Endodermal cell (in vitro differentiated cells): ENCODE data around the gene ZNF23. TPM values are rescaled to one million over a fixed set of nuclear protein-coding genes. Genes with fewer than 3 reads are reported as not detected.
A peak's percentile ranks its signal among the peaks of the same experiment; 100 is the strongest.

Experiments used
- DNase-seq: peaks from one replicate; pipeline ENCODE4 v3.0.0-alpha.2; 2017
- H3K27ac ChIP-seq: 2 replicates; pipeline ENCODE4 v1.5.1; 2013; ENCODE audit warnings: mild to moderate bottlenecking, low read depth, low read length, moderate library complexity
- H3K27me3 ChIP-seq: 2 replicates; pipeline ENCODE4 v1.6.1; 2013; ENCODE audit warnings: mild to moderate bottlenecking, low read length, moderate library complexity; ENCODE audit not compliant: insufficient read depth, control insufficient read depth, poor library complexity, severe bottlenecking
- H3K36me3 ChIP-seq: 2 replicates; pipeline ENCODE4 v1.7.0; 2013; ENCODE audit warnings: mild to moderate bottlenecking, low read length, moderate library complexity; ENCODE audit not compliant: control insufficient read depth, insufficient read depth
- H3K4me1 ChIP-seq: one replicate; pipeline ENCODE4 v1.7.0; 2013; ENCODE audit warnings: low read length; ENCODE audit not compliant: control insufficient read depth, insufficient read depth
- H3K4me3 ChIP-seq: 2 replicates; pipeline ENCODE4 v1.5.1; 2013; ENCODE audit warnings: mild to moderate bottlenecking, low read length, moderate library complexity
- H3K9ac ChIP-seq: 2 replicates; pipeline ENCODE4 v1.6.1; 2013; ENCODE audit warnings: mild to moderate bottlenecking, low read length, moderate library complexity; ENCODE audit not compliant: poor library complexity, severe bottlenecking; ENCODE audit errors: extremely low read depth
- H3K9me3 ChIP-seq: 2 replicates; pipeline ENCODE4 v1.6.1; 2013; ENCODE audit warnings: mild to moderate bottlenecking, low read length, moderate library complexity; ENCODE audit not compliant: control insufficient read depth
- H3K27ac Mint-ChIP-seq: 2 replicates; pipeline ENCODE4 v1.8.0; 2020; ENCODE audit warnings: mixed read lengths
- H3K27me3 Mint-ChIP-seq: 2 replicates; pipeline ENCODE4 v1.8.0; 2021; ENCODE audit warnings: mild to moderate bottlenecking, mixed read lengths; ENCODE audit not compliant: insufficient read depth
- H3K36me3 Mint-ChIP-seq: 2 replicates; pipeline ENCODE4 v1.8.0; 2020; ENCODE audit warnings: low read depth, mixed read lengths
- H3K4me1 Mint-ChIP-seq: 2 replicates; pipeline ENCODE4 v1.8.0; 2020; ENCODE audit warnings: mixed read lengths
- H3K4me3 Mint-ChIP-seq: 2 replicates; pipeline ENCODE4 v1.8.0; 2020; ENCODE audit warnings: mild to moderate bottlenecking, moderate library complexity, mixed read lengths
- H3K9me3 Mint-ChIP-seq: 2 replicates; pipeline ENCODE4 v1.8.0; 2020; ENCODE audit warnings: mild to moderate bottlenecking, mixed read lengths
- WGBS, 2 experiments: methylation state at CpG; one replicate each; pipeline versions ENCODE4 v1.1.5 to v1.1.7; 2013; ENCODE audit warnings: missing lambda C conversion rate in 2 of 2, mixed read lengths in 1 of 2; ENCODE audit not compliant: insufficient coverage in 1 of 2, insufficient read length in 1 of 2; 5-methylcytosine and 5-hydroxymethylcytosine counted together
- total RNA-seq, 2 donors: library from RNA; stranded (reverse); fragmentation: NEBNext Ultra II Directional in 1 of 2; extraction: Animal tissue kit (Norgen Biotek cat#: 25700) in 1 of 2; gene quantifications; 2 replicates in 1 of 2; 3 replicates in 1 of 2; pipeline ENCODE4 v1.2.1, GENCODE V29; 2021
- TF ChIP-seq, protein P1 (sequence below): fragments of 200-600 bp; sonication (generic); conservative IDR thresholded peaks from 2 replicates; pipeline ENCODE4 v1.5.0; 2021; ENCODE audit warnings: antibody characterized with exemption, mild to moderate bottlenecking

The ZNF23 gene
- total RNA-seq, 2 donors from 2014 or later: 9.4 to 13.6 TPM

DNA sequence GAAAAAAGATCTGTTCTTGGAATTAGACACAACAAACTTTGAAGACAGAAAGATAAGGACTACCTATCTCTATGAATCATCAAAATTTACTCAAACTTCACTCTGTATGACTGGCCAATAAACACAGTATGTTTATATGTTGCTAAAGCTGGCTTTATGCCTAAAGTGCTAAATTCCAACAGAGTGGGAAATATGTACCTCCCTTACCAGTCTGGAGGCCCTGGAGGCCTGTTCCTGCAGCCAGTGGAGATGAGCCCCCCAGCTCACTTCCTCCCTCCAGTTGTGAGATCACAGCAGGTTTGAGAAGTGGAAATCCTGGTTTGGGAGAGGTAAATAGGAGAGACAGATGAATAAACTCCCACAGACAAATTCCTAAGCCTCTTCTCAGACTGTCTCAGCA lies 9.0 kb downstream of the ZNF23 start:
- H3K9me3 ChIP-seq: peaks cover 49% of the 10 kb centered on the region
- peaks cover 60% of the 10 kb centered on the region for H3K36me3 ChIP-seq
- H3K4me3 ChIP-seq: no peak overlapping the region
- Mint-ChIP-seq H3K27me3 (no peaks in the 10 kb centered on the region), H3K27ac (no peak overlapping the region), H3K36me3 (peaks cover 81% of the 10 kb centered on the region), H3K4me1 (no peaks in the 10 kb centered on the region), H3K4me3 (no peak overlapping the region), H3K9me3 (peaks cover 51% of the 10 kb centered on the region)
- H3K4me1 ChIP-seq: no peaks in the 10 kb centered on the region
- no peak overlapping the region for H3K9ac ChIP-seq
- H3K27me3 ChIP-seq: no peaks in the 10 kb centered on the region
- no peak for DNase-seq
- TF ChIP-seq, protein P1, sequence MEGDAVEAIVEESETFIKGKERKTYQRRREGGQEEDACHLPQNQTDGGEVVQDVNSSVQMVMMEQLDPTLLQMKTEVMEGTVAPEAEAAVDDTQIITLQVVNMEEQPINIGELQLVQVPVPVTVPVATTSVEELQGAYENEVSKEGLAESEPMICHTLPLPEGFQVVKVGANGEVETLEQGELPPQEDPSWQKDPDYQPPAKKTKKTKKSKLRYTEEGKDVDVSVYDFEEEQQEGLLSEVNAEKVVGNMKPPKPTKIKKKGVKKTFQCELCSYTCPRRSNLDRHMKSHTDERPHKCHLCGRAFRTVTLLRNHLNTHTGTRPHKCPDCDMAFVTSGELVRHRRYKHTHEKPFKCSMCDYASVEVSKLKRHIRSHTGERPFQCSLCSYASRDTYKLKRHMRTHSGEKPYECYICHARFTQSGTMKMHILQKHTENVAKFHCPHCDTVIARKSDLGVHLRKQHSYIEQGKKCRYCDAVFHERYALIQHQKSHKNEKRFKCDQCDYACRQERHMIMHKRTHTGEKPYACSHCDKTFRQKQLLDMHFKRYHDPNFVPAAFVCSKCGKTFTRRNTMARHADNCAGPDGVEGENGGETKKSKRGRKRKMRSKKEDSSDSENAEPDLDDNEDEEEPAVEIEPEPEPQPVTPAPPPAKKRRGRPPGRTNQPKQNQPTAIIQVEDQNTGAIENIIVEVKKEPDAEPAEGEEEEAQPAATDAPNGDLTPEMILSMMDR: no peak
- no peak overlapping the region for H3K27ac ChIP-seq

DNA sequence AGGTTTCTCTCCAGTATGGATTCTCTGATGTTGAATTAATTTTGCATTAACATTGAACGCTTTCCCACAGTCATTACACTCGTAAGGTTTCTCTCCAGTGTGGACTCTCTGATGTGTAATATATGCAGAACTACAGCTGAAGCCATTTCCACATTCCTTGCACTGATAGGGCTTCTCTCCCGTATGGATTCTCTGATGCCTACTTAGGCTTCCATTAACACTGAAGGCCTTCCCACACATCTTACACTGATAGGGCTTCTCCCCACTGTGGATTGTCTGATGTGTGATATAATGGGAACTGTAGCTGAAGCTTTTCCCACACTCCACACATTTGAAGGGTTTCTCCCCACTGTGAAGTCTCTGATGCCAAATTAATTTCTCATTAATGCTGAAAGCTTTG lies 13.0 kb downstream of the ZNF23 start:
- Mint-ChIP-seq H3K27me3 (peaks cover 1% of the 10 kb centered on the region), H3K27ac (no peak overlapping the region), H3K4me1 (no peaks in the 10 kb centered on the region), H3K4me3 (no peak overlapping the region), H3K9me3 (peaks cover 89% of the 10 kb centered on the region), H3K36me3 (peaks cover 64% of the 10 kb centered on the region)
- TF ChIP-seq, protein P1: no peak
- no peak overlapping the region for H3K27ac ChIP-seq
- no peaks in the 10 kb centered on the region for H3K27me3 ChIP-seq
- H3K4me1 ChIP-seq: no peaks in the 10 kb centered on the region
- no peak for DNase-seq
- WGBS, 2 experiments: 91 to 100% methylated on average over 2 to 3 of the region's 3 CpGs
- peaks cover 65% of the 10 kb centered on the region for H3K36me3 ChIP-seq
- H3K9me3 ChIP-seq: peaks cover 74% of the 10 kb centered on the region
- H3K4me3 ChIP-seq: peak overlapping the region; percentile 30
- no peak overlapping the region for H3K9ac ChIP-seq

DNA sequence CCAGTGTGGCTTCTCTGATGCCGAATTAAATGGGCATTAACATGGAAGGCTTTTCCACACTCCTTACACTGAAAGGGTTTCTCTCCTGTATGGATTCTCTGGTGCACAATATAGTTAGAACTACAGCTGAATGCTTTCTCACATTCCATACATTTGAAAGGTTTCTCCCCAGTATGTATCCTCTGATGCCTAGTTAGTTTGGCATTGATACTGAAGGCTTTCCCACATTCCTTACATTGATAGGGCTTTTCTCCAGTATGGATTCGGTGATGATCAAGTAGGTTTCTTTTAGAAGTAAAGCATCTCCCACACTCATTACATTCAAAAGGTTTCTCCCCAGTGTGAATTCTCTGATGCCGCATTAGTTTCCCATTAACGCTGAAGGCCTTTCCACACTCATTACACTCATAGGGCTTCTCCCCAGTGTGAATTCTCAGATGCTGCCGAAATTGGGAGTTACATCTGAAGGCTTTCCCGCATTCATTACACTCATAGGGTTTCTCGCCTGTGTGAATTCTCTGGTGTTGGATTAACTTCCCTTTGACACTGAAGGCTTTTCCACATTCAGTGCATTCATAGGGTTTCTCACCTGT lies 13.7 kb downstream of the ZNF23 start:
- Histone ChIP-seq H3K36me3 (peaks cover 59% of the 10 kb centered on the region), H3K4me1 (no peaks in the 10 kb centered on the region), H3K9me3 (peaks cover 74% of the 10 kb centered on the region), H3K4me3 (peak overlapping the region; percentile 30), H3K9ac (no peak overlapping the region), H3K27ac (no peak overlapping the region), H3K27me3 (no peaks in the 10 kb centered on the region)
- TF ChIP-seq, protein P1: no peak
- Mint-ChIP-seq H3K9me3 (peaks cover 94% of the 10 kb centered on the region), H3K36me3 (peaks cover 59% of the 10 kb centered on the region), H3K4me3 (no peak overlapping the region), H3K27ac (no peak overlapping the region), H3K4me1 (no peaks in the 10 kb centered on the region), H3K27me3 (peaks cover 5% of the 10 kb centered on the region)
- DNase-seq: no peak
- WGBS, 2 experiments: 94 to 97% methylated on average over 4 to 7 of the region's 7 CpGs
